Measurements from ENCODE around the gene RAP1GAP.

Gene RAP1GAP

DNA sequence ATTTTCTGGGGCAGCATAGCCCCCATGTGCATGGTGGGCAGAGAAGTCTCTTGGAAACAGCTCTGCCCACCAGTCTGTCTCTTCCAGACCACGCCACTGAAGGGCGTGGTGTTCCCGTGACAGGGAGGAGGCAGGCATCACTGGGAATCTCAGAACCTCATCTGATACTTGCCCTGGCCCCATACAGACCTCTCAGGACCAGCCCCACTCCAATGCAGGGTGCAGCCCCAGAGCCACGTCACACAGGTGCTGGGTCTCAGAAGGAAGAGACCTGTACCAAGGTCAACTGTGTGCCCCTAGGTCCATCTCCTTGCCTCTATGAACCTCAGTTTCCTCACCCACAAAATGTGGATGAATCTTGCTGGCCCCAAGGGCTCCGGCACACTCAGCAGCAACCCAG lies 7.3 kb downstream of the RAP1GAP start:
- no peak for DNase-seq

DNA sequence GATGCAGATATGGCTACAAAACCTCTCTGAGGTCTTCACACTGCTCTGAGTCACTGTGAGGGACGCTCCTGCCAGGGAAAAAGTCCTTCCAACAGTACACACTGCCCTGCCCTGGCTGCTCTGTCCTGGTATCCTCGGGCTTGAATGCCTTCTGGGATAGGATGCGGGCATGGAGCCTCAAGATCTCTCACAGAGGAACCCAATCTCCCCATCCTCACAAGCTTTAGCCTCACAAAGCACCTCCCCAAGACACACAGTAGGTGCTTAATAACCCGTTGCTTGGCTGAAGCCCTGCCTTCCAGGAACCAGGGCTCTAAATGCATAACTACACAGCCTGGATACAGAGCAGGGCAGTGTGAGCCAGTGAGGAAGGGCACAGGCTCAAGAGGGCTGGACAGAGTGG lies 9.2 kb downstream of the RAP1GAP start:
- DNase-seq = no peak

DNA sequence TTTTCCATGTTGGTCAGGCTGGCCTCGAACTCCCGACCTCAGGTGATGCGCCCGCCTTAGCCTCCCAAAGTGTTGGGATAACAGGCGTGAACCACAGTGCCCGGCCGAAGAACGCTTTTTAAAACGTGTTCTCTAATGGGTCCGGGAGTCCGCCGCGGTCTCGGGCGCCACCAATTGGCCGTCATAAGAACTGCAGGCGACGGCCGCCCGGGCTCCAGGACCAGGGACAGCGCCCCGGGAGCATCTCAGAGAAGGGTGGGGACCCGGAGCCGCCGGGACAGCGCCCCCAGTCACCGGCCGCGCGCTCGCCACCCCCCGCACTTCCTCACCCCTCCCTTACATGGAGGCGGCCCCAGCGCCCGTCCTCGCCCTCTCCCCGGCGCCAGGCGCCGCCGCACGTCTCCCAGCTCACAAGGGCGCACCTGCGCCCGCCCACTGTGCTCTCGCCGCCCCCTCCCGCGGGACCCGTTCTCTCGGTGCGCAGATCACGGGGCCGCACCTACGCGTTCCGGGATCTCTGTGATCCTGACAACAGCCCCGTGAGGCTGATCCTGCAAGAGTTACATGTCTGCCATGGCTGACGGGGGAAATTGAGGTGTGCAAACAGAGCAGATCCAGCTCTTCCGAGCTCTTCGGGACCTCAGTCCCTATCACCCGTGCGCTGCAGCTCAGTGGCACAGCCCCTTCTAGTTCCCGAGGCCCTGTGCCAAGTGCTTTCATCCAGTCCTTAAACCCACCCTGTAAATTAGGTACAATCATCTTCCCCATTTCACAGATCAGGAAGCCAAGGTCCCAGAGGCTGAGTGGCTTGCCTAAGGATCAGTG lies 9.8 kb downstream of the RAP1GAP start:
- peak; percentile 77 for DNase-seq

DNA sequence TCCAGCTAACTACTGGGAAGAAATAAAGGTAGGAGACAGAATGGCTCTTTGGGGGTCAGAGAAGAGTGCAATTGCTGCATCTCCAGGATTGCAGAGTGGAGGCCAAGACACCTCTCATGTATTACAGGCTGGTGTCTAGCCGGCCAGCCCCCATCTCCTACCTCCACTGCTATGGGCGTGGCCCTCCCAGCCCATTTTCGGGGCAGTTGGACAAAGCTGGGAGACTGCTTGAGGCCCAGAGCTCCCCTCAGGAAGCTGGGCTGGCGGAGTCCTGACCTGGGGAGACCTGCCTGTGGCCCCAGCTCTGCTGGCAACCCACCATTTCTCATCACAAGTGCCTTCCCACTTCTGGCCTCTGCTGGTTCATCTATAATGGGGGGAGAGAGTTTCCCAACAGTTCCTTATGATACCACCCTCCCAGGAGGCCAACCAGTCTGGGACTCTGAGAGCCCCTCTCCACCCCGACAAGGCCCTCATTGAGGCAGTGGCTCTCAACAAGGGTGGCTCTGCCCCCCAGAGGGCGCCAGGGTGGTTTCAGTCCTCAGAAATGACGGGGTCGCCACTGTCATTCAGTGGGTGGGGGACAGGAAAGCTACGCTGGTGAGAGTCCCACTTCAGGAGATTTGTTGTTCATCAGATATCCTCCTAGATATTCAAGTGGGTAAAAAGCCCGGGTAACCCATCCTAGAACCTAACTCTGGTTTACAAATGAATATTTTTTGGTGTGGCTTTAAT lies 11.5 kb downstream of the RAP1GAP start:
- no peak for DNase-seq

DNA sequence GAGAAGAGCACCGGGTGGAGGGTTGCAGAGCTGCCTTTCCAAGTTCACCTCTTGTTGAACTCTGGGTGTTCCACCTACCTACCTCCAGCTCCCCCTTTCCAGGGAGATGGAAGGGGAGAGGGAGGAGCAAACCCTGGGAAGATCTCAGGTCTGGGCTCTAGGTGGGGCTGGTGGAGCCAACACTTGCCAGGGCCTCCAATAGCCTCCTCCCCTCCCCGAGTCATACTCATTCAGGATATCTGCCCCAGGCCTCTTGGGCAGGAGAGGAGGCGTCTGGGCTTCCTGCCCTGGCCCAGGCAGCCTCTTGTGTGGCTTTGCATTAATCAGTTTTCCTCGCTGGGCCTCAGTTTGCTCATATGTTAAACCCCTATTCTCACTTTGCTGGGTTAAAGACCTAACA lies 13.4 kb downstream of the RAP1GAP start:
- DNase-seq = peak; percentile 44

DNA sequence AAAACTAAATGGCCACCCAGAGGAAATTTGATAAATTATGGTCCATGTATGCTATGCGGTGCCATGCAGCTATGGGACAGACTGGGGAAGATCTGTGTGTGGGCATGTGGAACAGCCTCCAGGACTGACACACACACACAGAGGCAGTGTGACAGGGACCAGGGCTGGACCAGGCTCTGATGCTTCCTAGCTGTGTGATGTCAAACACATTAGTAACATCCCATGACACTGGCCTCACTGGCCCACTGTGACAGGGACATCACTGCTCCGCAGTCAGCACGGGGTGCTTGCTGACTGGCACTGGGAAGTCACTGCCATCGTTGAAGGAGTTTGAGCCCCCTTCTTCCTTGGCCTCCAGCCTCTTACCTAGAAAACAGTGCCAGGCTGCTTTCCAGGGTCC lies 13.9 kb downstream of the RAP1GAP start:
- DNase-seq = no peak

DNA sequence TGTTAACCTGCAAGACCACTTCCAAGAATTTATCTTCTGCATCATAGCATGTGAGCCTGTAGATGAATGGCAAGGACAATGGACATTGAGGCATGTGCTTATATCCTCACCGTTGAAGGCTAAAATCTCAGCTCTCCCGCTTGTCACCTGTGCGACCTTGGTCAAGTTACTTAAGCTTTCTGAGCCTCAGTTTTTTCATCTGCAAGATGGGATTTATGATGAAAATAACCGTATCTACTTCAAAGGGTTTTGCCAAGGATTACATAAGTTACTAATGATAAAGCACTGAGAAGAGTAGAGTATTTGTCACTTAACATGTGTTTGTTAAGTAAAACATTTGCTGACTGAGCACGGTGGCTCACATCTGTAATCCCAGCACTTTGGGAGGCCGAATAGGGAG lies 14.9 kb downstream of the RAP1GAP start:
- no peak for DNase-seq

DNA sequence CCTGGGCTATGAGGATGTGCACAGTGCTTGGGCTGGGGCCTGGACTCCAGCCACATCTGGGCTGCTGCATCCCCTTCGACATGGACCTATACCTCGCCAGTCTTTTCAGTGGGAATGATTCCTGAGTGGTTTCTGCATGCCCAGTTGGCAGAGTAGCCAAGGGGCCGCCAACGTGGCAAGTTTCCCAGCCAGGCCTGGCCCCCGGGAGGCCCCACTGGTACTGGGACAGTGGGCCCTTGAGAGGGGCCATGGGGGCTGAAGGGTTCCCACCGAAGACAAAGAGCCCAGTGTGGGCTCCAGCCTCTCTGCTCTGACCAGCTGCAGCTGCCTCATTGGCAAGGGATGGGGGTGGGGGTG lies 15.4 kb downstream of the RAP1GAP start:
- no peak for DNase-seq

DNA sequence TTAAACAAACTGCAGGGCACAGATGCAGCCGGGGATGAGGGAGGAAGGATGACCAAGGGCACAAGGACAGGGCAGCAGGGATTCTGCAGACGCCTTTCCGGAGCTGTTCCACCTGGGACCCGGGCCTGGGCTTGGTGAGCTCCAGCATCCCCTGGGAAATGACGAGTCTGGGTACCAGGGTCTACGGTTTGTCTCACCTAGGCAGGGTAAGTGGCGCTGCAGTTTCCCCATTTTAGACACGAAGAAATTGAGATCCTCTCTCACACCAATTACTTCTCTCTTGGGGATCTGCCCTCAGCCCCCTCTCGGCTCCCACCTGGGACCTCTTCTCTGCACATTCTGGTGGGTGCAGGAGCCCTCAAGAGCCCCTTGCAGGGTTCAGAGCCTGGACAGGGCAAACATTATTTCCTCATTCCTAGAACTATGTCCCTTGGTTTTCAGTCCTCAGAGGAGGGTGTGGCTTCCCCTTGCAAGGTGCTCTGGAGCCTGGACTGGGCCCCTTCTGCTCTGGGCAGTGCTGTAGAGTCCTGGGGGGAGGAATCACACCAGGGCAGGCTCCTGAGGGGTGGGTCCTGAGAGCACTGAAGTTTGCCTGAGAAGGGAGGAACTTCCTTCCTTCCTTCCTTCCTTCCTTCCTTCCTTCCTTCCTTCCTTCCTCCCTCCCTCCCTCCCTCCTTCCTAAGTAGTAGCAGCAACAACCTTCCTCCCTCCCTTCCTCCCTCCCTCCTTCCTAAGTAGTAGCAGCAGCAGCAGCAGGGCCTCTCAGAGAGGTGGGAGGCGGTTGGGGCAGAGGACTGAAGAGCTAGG lies 16.0 kb downstream of the RAP1GAP start:
- DNase-seq = no peak

DNA sequence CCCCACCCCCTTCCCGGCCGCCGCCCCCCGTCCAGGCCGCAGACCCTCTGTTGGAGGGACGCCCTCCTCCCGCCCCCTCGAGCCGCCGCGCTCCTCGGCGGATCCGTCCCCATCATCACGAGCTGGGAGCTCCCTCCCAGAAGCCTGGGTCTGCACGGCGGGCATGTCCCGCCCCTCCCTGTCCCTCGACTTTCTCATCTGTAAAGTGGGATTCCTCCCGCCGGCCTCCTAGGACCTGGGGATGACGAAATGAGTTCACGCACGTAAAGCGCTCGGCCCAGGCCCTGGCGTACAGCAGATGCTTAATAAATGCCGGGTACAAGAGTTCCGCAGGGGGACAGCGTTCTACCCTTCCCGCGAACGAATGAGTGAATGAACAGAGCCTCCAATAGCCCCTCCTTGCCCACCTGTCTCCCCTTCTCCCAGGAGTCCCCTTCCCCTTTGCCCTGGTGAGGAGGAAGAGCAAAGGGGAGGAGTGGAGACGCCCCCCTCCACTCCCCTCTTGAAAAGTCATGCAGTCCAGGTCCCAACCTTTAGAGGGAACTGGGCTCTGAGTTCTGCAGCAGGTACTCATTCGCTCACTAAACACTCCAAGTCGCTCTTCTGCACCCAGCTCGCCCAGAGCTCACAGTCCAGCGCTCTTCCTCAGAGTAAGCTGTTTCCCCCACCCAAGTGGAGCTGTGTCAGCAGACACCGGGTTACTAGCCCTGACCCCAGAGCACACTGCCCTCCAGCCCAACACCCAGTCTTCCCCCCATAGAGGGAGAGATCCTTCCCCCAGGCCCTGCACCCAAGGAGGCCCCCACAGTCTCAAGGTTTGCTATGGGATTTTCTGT lies 16.8 kb downstream of the RAP1GAP start:
- no peak for DNase-seq

DNA sequence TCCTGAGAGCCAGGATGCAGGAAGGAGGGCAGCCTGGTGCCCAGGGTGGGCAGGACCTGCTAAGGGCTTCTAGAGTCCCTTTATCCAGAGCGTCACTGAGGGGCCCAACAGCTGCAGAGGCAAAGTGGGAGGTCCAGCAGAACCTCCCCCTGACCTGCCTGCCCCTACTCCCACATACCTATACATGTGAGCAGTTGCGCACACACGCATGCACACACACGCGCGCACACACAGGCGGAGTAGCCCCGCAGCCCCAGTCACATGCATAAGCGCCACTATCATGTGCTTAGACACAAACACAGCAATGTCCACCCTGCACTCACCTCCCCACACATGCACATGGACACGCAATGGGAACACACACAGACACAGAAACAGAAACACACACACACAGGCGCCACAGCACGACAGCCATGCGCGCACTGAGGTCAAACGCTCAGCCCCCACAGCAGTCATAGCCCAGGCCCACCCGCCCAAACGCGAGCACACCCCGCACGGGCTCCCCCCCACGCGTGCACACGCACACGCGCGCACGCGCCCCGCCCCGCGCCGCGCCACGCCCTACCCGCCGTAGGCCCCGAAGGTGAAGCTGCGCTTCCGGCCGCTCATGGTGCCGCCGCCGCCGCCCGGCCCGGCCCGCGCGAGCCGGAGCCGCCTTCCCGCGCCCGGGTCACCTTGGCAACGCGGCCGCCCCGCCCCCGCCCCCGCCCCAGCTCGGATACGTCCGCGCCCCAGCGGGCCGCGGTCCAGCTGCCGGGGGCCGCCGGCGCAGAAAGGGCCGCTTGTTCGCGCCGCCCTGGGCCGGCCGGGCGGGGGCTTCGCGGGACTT lies 17.7 kb downstream of the RAP1GAP start:
- DNase-seq = peak; percentile 27

DNA sequence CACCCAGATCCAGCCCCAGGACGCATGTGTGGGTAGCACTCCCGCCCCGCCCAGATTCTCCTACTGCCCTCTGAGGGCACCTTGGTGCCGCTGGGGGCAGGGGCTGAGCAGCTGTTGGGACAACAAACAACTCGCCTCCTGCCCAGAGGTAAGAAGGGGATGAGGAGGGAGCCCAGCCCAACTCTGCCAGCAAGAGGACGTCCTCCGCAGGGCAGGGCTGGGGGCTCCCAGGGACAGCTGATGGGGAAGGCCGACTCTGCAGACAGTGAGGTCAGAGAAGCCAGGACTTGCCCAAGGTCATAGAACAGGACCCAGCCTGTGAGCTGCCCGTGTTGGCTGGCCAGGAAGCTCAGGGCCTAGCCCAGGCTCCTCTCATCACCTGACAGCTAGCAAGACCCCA lies 18.8 kb downstream of the RAP1GAP start:
- no peak for DNase-seq

DNA sequence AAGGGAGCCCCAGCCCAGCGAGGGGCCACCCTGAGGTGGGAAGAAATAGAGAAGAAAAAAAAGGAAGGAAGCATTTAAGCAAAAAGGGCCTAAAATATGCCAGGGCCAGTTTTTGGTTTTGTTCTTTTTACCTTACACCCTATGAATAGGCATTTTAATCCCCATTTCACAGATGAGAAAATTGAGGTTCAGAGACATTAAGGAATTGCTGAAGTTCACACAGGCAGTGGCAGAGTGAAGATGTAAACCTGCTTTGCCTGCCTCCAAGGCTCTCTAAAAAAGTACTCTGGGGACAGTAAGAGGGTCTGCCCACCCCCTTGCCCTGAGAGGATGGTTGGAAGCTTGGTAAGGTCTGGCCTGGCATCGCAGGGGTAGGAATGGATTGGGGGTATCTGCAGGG lies 19.8 kb downstream of the RAP1GAP start:
- DNase-seq = no peak

DNA sequence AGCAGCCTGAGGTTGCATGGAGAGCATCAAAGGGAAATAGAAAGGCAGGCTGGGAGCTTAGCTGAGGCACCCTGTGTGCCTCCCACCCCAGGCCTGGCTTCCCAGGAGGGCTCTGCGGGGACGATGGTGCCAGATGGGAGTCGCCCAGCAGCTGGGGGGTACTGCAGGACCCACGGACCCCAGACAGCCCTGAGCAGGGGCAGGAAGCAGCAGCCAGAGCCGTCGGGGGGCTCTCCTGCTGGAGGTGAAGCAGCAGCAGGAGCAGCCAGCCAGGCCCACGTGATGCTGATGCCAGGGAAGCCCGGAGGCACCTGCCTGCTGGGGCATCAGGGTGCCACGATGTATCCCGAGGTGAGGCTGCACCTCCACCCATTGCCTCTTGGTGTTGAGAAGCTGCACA lies 20.4 kb downstream of the RAP1GAP start:
- DNase-seq = no peak

DNA sequence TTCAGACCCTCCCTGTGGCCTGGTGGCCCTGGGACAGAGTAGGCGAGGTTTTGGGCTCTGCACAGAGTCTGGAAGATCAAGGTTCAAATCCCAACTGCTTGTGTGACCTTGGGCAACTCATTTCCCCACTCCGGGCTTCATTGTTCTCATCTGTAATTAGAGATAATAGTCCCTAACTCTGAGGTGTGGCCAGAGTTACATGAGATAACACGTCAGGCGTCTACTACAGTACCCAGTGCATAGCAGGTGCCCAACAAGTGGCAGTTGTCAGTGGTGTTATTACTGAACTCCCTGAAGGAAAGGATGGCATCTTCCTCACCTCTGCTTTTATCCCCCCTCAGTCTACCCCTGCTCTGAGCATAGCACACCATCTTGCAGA lies 20.8 kb downstream of the RAP1GAP start:
- no peak for DNase-seq

DNA sequence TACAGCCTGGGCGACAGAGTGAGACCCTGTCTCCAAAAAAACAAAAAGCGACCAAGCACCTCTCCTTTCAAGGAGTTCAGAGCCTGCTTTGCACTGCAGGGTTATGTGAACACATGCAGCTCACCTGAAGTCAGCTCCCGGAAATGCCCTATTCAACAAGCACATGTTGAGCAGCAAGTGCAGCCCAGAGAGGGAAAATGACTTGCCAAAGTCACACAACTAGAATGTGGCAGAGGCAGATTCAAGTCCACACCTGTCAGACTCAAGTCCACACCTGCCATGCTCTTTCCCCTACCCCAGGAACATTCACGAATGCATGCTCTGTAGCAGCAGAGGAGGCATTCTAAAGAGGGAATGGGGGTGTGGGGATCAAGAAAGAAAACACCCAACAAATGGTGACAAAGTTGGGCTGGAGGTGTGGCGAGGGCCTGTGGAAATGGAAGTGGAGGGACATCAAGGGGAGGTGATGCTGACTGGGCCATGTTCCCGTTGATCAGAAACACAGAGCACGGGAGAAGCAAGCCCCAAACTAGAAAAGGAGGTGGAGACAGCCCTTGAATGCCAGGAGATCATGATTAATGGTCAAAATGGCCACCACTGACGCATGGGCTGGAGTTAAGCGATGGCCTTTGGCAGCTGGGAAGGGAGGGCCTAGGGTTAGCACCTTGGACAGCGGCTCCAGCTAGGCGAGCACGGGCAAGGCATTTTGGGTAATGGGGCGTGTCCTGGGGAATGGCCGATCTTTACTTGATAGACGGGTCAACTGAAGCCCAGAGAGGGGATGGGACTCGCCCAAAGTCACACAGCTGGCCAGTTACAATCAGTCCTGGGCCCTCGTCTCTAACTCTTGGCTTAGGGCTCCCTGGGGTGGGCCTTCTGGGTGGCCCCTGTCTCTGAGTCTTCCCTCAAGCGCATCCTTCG lies 21.5 kb downstream of the RAP1GAP start:
- no peak for DNase-seq

DNA sequence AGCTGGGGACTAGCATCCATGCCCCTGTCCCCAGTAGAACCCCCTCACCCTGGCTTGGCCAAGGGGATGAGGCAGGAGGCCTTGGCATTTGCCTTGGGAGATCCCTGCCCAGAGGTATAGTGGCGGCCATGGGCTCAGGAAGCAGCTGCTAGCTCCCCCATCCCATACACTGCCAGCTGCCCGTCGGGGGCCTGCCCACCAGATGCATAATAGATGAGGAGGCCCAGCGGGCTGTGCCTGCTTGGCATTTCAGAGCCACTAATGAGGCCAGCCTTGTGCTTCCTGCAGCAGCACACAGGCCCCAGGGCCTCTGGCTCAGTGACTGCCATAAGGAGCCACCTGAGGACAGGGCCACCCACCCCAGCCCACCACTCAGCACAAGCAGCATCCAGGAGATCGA lies 23.6 kb downstream of the RAP1GAP start:
- no peak for DNase-seq

DNA sequence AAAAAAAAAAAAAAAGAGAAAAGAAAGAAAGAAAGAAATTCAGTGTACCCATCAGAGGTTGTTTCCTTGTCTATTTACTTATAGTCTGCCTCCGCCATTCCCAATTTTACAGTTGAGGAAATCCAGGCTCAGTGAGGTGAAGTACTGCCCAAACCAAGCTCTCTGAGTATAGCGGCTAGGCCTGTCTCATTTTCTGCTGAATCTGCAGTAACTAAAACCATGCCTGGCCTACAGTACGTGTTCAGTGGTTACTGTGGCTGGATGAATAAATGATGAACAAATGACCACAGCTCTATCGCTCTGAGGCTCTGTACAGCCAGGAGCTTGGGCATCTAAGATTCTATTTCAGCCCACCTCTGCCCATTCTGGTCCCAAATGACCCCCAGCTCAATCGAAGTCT lies 24.3 kb downstream of the RAP1GAP start:
- no peak for DNase-seq

DNA sequence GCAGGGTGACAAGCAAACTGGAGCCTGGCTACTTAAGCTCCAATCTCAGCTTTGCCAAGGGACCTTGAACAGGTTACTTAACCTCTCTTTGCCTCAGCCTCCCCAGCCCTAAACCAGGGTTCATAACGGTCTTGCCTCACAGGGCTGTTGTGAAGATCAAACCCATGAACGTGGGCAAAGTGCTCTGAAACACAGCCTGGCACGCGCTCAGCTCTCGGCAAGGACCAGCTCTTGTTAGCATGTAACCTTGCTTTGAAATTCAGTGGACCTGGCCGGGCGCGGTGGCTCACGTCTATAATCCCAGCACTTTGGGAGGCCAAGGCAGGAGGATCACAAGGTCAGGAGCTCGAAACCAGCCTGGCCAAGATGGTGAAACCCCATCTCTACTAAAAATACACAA lies 24.8 kb downstream of the RAP1GAP start:
- no peak for DNase-seq

DNA sequence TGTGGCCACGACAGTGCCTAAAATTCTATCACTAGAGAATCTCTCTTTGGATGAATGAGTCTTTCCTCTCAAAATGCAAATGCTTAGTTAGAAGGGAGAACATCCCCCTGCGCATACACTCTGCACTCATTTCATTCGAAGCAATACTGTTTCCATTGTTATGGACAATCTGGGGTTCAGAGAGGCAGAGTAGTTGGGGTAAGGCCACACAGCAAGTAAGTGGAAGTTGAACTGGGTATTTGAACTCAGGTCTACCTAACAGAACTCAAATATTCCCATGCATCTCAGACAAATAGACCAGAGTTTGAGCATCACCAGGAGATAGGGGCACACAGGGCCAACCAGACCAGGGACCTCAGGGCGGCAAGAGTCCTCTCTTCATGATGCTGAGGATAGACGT lies 25.5 kb downstream of the RAP1GAP start:
- no peak for DNase-seq

Data from NCI-H510A treated with DMSO at 0.1 percent for 48 hours (cell line).